GM10847 (cell line): Measurements from ENCODE around the gene TNNT3.

Experiments
- POLR2A ChIP-seq: IDR thresholded peaks from 2 replicates; pipeline ENCODE4 v1.6.1; 2011; ENCODE audit not compliant: insufficient read length; ENCODE audit errors: extremely low read depth

Gene TNNT3

GRCh38 chr11:1919391-1920127, at the start of gene TNNT3:
TSS of gene TNNT3 (plus strand) at chr11:1919703. CDS start at chr11:1922875, 3,172 bp downstream.
- TF ChIP-seq POLR2A = no peak

DNA sequence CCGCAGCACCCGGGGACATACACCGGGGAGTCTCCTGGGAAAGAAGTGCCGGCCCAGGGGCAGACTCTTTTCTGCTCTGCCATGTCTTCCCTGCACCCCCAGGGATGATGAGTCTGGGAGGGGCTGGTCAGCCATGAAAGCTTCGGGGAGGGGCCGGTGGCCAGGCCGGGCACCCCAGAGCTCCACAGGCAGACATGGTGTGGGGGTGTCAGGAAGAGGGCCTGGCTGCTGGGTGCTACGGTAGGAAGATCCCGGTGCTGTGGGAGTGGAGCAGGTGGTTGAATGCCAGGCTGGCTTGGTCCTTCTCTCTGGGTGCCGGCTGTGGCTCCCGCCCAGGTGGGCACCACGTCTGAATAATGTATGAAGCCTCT, 49.2 kb upstream of the TNNT3 start:
- no peak for TF ChIP-seq POLR2A

DNA sequence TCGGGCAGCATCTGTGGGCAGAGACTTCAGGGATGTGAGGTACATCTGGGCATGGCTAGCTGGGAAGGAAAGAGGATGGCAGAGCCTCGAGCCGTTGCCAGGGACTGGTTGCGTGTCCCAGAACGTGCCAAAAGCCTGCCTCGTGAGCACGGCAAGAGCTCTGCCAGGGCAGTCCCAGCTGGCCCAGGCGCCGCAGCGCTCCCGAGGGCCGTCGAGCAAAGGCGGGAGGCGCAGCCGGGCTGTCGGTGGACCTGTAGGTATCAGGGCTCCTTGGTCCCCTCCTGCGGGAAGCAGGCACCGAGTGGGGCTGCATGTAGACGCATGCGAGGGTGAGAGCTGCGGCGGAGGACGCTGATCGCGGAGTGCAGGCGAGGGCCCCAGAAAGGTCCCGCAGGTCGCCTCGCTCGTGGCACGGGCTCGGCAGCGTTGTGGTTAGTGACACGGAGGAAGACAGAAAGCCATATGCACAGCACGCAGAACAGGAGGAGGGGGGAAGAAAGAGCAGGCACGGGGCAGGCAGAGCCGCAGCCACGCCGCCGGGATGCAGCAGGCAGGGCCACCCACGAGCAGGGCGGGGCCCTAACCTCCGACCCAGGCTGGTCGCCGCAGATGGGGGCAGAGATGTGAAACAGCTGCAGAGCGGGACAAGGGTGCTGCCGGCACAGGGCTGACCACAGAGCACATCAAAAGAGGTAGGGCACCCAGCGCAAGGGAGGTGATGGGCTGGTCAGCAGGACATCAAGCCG, 48.6 kb upstream of the TNNT3 start:
- no peak for TF ChIP-seq POLR2A

- TF ChIP-seq POLR2A = no peak
Observed at GRCh38 chr11:1871531-1871930, 48.0 kb upstream of the TNNT3 start.

- TF ChIP-seq POLR2A = no peak
Observed at GRCh38 chr11:1872267-1872985, 47.1 kb upstream of the TNNT3 start.

GRCh38 chr11:1873048-1873812, 46.3 kb upstream of the TNNT3 start:
- TF ChIP-seq POLR2A = no peak

DNA sequence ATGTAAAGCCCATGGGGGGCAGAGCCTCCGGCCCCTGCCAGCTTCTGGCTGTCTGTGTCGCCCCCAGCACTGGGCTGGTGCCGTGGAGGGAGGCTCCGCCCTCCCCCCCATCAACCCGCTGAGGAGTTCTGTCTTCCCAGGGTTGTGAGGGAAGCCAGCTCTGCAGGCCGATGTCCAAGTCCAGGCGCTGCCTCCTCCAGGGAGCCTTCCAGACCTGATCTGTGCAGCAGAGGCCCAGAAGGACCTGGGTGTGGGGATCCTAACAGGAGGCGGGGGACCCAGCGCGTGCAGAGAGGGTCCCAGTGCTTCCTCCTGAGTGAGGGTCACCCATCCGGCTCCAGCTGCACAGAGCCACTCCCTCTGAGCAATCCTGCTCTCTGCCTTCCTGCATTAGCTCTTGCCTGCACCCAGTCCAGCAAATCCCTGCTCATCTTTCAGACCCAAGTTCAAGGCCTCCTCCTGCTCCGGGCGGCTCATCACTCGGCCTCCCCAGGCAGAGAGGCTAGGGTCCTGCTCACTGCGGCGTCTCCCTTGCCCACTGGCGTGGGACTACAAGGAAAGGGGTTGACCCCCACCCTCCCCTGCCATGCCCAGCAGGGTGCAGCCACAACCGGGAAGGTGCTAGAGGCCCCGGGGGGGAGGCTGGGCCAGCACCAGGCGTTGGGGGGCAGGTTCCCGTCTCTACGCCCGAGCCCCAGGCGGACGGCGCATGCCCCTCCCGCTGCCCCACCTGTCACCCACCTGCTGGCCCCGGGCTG, 44.2 kb upstream of the TNNT3 start:
- no peak for TF ChIP-seq POLR2A

- TF ChIP-seq POLR2A = no peak
Observed at GRCh38 chr11:1876361-1877063, 43.0 kb upstream of the TNNT3 start.

DNA sequence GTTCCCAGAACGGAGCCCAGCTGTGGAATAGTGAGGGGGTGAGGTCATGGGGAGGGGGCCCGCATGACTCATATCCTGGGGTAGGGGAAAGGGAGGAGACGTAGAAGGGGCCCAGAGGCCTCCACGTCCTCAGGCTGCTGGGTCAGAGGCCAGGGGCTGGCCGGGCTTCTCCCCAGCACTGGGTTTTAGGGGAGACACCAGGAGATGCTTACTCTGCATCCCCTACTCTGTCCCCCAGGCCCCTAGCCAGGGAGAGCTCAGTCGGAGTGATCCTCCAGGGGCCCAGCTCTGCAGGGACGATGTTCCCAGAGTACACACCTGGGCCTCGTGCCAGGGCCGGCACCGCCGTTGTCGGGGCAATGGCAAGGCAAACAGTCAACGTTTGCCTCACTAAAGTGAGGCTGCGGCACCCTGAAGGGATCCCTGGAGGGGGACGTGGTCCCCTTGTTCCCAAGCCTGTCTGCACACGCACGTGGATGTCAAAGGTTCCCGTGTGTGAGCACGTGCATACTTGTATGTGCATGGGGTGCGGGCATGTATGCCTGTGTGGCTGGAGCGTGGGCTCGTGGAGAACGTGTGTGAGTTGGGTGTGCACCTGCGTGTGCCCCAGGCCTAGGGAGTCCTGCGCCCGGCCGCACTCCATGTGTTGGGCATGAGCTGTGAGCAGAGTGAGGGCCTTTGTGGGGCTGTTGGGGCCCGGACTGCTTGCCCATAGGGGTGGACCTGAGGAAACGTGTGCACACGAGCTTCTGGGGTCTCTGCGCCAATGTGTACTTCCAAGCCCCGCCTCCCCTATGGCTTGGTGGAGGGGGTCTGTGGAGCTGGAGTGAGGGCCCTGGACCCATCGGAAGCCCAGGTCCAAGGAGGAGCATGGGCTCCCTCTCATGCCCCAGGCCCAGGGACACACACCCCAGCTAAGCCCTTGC, 42.0 kb upstream of the TNNT3 start:
- TF ChIP-seq POLR2A = no peak

DNA sequence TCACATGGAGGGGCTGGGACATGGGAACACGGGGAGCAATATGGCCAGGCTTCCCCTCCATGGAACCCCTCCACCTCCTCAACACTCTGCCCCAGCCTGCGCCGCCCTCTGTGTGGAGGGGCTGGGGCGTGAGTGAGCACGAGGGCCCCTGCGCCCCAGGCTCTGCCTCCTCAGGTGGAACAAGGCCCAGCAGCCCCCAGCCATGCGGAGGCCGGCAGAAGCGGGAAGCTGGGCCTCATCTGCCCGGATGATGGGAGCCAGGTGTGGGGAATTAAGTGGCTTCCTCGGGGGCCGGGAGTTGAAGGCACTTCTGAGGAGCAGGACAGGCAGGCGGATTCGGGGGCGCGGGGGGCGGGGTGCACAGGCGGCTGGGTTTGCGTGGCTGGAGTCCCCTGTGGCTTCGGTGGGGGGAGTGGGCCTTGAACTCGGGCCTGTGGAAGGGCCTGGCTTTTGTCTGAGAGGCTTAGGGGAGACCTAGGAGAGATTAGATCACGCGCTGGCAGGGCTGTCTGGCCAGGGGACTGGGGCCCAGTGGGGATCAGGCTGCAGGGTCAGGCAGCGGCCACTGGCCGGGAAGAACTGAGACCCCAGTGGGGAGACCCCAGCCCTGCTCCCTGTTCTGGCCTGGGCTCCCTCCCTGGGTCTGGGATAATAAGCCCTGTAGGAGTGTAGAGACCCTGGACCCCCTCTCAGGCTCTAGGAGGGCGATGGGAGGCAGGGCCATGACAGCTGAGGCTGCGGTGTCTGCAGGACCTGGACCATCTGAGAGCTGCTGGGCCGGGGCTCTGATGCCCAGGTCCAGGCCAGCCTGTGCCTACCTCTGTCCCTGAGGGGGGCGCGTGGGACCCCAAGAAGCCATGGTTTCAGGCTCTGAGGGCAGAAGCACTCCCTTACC, 41.1 kb upstream of the TNNT3 start:
- no peak for TF ChIP-seq POLR2A

- TF ChIP-seq POLR2A = no peak
Observed at GRCh38 chr11:1879342-1879940, 40.1 kb upstream of the TNNT3 start.

DNA sequence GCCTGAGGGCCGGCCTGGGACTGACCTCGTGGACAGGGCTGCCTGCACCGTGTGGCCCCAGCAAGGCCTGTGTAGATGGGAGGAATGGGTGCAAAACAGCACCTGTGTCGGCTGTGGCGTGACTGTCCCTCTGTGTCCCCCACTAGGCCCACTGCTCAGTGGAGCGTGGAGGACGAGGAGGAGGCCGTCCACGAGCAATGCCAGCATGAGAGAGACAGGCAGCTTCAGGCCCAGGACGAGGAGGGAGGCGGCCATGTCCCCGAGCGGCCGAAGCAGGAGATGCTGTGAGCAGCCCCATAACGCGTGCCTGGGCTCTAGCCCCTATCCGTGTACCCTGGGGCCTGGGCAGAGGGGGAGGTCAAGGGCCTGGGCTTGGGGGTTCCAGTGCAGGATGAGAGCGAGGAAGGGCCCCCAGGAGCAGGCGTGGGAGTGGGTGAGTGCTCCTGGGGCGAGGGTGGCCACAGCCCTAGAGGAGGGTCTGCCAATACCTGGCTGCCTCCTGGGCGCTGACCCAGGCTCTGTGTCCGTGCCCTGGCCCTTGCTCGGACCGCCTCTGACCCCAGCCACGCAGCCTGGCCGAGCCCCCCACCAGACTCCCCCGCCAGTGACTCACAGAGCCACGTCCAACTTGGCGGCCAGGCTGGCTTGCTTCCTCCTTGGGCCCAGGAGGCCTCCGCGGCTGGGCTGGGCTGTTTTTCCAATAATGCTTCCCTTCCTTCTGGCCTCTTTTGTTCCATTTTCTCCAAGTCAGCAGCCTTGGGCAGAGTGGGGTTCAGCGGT, 39.4 kb upstream of the TNNT3 start:
- no peak for TF ChIP-seq POLR2A
